GM10847 (cell line): ENCODE data around the gene CACNB4.

ENCODE experiments used
- POLR2A ChIP-seq: IDR thresholded peaks from 2 replicates; pipeline ENCODE4 v1.6.1; 2011; ENCODE audit not compliant: insufficient read length; ENCODE audit errors: extremely low read depth

The CACNB4 gene

DNA sequence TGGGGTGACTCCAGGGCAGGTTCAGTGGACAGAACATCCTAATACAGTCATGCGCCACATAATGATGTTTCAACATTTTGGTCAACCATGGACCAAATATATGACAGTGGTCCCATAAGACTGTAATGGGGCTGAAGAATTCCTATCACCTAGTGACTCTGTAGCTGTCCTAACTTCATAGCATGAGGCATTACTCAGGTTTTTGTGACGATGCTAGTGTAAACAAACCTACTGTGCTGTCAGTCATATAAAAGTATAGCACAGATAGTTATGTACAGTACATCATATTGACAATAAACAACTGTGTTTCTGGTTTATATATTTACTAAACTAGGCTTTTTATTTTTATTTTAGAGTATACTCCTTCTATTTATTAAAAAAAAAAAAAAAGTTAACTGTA is 87.1 kb downstream of the CACNB4 start:
- TF ChIP-seq POLR2A = no peak

DNA sequence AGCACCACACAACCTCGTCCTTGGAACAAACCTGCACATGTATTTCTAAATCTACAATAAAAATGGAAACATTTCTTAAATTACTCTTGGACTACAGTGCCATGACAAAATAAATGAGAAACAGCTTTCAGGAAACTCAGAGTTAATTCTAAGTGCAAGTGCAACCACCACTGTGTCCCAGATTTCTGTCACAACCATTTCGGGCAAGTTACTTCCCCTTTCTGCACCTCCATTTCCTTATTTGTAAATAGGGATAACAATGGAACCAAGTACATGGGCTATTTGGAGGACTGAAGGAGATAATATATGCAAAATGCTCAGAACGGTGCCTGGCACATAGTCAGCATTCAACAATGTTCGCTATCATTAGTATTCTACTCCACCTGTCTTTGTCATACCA is 93.2 kb downstream of the CACNB4 start:
- TF ChIP-seq POLR2A = no peak

DNA sequence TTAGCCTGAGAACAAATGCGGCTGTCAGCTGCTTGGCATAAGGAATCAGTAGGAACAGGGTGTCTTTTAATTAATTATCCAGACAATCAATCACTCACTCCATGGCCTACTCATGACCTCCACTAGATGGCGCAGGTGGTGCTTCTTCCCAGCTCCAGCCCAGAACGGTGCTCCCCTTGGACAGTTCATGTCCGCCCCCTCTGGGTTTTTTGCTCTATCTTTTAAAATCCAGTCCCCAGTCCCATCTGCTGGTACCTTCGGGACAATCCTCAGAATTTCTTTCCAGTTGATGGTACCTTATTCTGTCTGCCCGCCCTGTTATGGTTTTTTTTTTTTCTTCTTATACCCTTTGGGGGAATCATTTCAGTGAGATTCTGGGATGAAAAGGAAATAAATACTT is 99.8 kb downstream of the CACNB4 start:
- TF ChIP-seq POLR2A = no peak

DNA sequence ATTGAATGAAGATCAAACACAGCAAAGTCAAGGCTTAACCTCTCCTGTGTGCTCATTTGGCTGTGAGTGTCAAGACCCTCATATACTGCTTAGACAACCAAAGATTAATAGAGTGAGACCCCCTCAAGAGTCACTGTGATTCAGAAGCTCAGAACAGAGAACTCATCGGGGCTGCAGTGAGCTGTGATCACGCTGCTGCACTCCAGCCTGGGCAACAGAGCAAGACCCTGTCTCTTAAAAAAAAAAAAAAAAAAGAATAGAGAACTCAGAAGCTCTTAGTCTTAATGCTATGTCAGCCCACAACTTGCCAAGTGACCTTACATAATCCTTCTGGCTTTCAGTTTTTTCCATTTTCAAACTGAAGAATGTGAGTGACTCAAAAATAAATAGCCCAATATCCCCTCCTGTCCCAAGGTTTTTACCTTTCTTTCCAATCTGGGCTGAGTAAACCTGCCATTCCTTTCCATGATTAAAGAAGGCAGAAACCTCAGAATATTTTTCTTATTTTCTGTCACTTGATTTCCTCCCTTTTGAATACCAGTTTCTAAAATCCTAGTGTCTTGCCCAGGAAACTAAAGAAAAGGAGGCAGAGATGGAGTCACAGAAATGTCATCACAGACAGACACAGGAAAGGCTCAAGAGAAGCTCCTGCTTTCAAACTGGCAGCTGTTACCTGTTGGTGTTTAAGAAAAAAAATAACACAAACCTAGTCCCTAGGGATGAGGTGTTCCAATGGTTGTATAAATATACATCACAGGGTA is 102.4 kb downstream of the CACNB4 start:
- TF ChIP-seq POLR2A = no peak

DNA sequence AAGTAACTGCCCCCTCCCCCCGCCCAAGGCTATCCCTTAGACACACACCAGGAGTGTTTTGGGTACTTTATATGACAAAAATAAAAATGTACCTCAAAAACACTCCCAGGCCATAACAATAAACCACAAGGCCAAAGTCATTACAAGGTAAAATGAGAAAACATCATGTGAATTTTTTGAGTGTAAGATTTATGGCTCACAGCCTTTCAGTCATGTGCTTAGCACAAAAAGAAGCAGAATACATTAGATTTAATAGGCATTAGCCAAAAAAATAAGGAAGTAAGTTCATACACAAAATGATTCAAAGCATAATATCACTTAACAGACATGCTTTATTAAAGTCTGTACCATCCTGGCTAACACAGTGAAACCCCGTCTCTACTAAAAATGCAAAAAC is 103.7 kb downstream of the CACNB4 start:
- no peak for TF ChIP-seq POLR2A

GRCh38 chr2:151991010-151991409 is 107.8 kb downstream of the CACNB4 start:
- no peak for TF ChIP-seq POLR2A

GRCh38 chr2:151989378-151989777 is 109.5 kb downstream of the CACNB4 start:
- no peak for TF ChIP-seq POLR2A

- TF ChIP-seq POLR2A = no peak
Measured at GRCh38 chr2:151987484-151987883, 111.4 kb downstream of the CACNB4 start.

GRCh38 chr2:151984424-151985083 is 114.3 kb downstream of the CACNB4 start:
- TF ChIP-seq POLR2A = no peak

- TF ChIP-seq POLR2A = no peak
Measured at GRCh38 chr2:151983221-151983620, 115.6 kb downstream of the CACNB4 start.

DNA sequence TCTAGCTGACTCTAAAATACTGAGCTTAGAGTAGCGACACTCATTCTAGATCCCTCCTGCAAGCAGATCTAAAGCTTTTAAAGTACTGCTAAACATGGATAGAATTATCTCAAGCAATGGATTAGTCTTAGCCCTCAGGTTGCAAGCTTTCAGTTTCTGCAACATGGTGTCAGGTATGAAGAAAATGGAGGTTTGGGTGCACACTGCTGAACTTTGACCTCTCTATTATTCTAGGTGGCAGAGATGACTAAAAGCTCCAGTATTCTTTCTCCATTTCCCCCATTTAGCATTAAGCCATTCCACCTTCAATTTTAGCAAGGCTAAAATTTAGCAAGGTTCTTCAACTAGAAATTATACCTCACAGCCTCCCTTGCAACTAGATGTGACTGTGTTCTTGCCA is 117.0 kb downstream of the CACNB4 start:
- TF ChIP-seq POLR2A = no peak

DNA sequence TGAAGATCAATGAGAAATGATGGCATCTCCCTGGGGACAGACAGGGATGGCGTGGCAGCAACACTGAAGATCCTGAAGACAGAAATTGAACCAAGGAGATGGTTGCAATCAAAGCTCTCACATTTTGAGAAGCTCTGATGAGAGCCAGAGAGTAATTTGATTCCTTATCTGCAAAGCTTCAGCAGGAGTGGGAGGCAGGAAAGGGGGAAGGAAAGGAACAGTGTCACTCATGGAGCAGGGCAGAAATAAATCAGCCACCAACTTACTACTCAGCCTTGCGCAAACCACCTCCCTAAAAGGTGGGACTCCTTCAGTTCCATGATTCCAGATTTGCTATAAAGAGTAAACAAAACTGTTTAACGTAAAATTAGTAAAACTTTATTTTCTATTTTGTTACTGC is 119.2 kb downstream of the CACNB4 start:
- TF ChIP-seq POLR2A = no peak

DNA sequence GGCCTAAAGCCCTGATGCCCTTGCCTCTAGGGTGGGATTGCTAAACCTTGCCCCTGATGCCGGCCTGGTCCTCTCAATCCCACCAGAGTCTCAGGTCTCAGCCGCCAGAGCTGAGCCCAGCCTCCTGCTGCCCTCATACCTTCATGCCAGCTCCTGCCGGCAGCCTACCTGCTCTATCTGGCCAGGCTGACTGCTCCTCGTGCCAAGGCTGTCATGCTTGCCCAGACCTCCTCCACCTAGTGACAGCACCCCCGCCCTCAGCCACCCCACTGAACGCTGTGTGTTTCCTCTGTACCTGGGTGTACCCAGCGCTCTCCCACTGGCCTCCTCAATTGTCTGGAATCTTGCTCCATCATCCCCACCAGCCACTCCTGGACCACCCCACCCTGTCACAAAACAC is 120.1 kb downstream of the CACNB4 start:
- TF ChIP-seq POLR2A = no peak

GRCh38 chr2:151977631-151978030 is 121.2 kb downstream of the CACNB4 start:
- no peak for TF ChIP-seq POLR2A

DNA sequence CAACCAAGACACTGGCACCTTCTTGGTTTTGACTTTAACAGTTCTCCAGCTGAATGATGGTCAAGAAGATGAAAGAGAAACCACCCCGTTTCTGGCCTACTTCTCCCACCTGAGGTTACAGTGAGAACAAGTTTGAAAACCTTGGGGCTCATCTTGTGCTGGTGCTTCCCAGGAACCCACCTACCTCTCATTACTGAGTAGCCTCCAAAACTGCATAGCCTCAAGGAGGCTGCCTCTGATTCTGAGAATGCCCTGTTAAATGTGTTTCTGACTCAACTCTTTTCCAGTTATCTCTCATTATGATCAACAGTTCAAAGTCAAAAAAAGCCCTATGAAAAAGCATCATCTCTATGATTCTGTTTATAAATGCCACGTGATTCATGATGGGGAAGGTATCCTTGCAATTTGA is 121.9 kb downstream of the CACNB4 start:
- no peak for TF ChIP-seq POLR2A

DNA sequence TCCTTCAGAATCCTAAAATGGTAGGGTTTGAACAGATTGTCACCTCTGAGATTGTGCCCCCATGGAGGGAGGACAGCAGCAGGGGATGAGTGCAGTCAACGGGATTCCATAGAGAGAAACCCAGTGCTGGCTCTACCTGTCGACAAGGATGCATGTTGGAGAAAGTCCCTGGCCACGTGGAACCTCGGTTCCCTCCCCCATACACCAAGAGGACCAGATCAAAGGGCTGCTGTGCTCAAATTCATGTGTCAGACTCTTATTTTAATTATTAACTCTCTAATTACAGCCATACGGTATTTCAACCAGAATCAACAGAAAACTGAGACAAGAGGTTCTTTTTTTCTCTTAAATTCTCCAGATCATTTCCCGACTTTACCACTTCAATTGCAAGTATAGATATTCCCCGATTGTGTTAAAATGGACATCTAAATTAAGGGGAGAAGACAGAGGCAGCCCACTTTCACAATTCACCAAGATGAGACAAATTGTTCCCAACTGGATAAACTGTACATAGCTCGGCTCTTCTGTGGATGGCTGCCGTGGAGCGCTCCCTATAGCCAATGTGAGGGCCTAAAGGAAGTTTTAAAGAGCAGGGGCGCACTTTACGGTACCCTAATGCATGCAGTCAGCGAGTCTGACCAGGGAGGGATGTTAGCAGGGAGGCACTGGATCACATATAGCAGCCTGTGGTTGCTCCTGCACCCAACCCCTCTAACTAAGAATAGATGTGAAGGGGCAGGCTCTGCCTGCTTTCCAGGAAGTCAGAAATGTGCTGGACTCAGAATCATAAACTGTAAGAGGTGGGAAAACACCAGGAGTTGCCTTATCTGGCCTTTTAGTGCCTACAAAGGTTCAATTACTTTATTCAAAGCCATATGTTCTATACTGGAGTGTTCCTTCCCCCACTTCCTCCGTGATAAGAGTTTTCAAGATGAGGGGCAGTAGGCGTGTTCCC is 123.1 kb downstream of the CACNB4 start:
- no peak for TF ChIP-seq POLR2A
